Esophagus squamous epithelium (tissue), 4 donors: ENCODE data around the gene PFKL.

Experiments
- POLR2A ChIP-seq, 4 donors: fragments of 450-650 bp; IDR thresholded peaks; one replicate each; pipeline ENCODE4 v1.6.1; 2017; ENCODE audit warnings: antibody characterized with exemption in 4 of 4, mild to moderate bottlenecking in 4 of 4, moderate library complexity in 3 of 4
- TF ChIP-seq, protein P1 (sequence below), 6 experiments: fragments of 450-650 bp in 4 of 6; fragments of 200-600 bp in 2 of 6; sonication (generic) in 2 of 6; IDR thresholded peaks; one replicate each; pipeline ENCODE4 v1.5.1; 2016 to 2019; ENCODE audit warnings: antibody characterized with exemption in 6 of 6, mild to moderate bottlenecking in 4 of 6, moderate library complexity in 4 of 6

- TF ChIP-seq, protein P1, sequence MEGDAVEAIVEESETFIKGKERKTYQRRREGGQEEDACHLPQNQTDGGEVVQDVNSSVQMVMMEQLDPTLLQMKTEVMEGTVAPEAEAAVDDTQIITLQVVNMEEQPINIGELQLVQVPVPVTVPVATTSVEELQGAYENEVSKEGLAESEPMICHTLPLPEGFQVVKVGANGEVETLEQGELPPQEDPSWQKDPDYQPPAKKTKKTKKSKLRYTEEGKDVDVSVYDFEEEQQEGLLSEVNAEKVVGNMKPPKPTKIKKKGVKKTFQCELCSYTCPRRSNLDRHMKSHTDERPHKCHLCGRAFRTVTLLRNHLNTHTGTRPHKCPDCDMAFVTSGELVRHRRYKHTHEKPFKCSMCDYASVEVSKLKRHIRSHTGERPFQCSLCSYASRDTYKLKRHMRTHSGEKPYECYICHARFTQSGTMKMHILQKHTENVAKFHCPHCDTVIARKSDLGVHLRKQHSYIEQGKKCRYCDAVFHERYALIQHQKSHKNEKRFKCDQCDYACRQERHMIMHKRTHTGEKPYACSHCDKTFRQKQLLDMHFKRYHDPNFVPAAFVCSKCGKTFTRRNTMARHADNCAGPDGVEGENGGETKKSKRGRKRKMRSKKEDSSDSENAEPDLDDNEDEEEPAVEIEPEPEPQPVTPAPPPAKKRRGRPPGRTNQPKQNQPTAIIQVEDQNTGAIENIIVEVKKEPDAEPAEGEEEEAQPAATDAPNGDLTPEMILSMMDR (IDR thresholded peaks at IDR 0.05), result no peak
- TF ChIP-seq POLR2A (IDR thresholded peaks at IDR 0.05), result no peak
Observed at GRCh38 chr21:44322621-44323325, 22.9 kb downstream of the PFKL start.
